Left renal cortex interstitium (tissue), 4 donors: Measurements from ENCODE around the gene ZFAND6. TPM values are rescaled to one million over a fixed set of nuclear protein-coding genes. Genes with fewer than 3 reads are reported as not detected.
"Not testable (repeated sequence)": the region's sequence is repeated elsewhere in the genome, so short reads cannot be mapped to it uniquely, and the experiment has no call there.

ENCODE experiments used
- DNase-seq, 4 donors: peaks; one replicate each; pipeline ENCODE4 v3.0.0-alpha.2; 2013; ENCODE audit warnings: low read depth in 4 of 4, low spot score in 2 of 4, missing footprints in 1 of 4
- polyA plus RNA-seq, 4 donors: library from polyadenylated mRNA; unstranded; fragments of 120-200 nt; gene quantifications; one replicate each; pipeline ENCODE4 v1.2.1, GENCODE V29; 2013; ENCODE audit not compliant: insufficient read length in 4 of 4

The ZFAND6 gene
- polyA plus RNA-seq, 4 donors = 108 to 133 (median 119) TPM

DNA sequence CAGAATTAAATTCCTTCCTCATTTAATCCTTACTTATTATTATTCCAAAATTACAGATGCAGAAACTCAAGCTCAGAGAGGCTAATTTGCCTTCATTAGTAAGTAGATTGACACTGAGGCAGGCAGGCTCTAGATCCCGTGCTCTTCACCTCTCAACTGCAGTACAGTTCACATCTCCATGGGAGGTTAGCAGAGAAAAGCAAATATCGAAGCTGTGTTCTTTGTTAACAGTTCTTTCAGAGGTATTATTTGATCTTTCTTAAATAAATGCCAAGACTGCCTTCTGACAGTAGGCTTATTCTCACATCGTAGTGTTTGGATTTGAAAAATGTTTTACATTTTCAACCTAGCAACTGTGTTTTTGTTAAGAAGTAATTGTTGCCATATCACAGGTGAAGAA, 77.4 kb downstream of the ZFAND6 start:
- no peak for DNase-seq

DNA sequence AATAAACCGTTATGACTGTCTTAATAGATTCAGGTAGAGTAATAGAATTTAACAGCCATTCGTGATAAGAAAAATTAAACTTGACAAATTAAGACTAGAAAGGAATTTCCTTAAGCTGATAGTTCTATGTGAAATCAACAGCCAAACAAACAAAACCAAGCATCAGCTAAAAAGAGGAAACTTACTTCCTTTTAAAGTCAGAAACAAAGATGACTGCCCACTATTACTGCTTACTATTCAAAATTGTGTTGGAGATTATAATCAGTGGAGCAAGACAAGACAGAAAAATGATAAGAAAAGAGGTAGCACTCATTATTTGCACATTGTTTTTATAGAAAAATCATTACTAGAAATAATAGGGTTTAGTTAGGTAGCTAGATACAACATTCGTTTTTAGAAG, 79.5 kb downstream of the ZFAND6 start:
- DNase-seq = no peak

DNA sequence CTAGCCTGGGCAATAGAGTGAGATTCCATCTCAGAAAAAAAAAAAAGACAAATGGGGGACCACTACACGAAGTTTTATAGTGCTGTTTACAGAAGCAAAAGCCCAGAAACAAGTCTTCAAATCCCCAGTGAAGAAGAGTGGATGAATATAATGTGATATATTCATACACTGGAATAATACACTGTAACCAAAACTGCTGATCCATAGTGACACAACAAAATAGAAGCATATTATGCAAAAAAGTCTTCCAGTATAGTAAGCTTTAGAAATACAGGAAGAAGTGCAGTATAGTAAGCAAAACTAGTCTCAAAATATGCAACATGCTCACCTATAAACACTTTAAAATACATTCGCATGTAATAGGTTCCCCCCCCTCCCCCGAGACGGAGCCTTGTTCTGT, 81.4 kb downstream of the ZFAND6 start:
- DNase-seq = no peak

DNA sequence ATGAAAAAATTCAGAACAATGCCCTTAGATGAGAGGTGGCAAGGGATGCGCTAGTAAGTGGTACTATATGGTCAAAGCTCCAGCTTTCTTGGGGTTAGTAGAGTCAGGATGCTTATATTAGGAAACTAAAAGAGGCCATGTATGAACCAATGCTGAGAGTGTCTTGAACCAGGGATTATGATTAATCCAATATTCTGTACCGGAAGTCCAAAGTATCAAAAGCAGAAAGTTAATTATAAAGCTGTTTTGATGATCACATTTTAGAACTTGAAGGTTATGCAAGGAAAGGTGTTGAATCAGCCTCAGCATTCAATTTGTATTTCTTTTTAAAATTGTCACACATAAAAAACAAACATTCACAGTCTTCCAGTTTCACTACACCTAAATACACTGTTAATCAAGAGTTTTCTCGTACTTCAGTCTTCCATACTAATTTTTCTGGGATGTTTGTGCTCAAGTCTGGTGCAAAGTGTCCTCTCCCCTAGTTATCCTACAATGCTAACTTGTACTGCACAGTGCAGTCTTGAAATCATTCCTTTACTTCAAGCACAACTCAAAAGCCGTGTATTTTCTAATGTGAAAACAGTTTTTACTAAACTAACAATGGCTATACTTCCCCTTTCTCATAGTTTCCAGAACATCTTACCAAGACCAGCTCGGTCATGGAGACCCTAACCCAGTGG, 82.6 kb downstream of the ZFAND6 start:
- no peak for DNase-seq

DNA sequence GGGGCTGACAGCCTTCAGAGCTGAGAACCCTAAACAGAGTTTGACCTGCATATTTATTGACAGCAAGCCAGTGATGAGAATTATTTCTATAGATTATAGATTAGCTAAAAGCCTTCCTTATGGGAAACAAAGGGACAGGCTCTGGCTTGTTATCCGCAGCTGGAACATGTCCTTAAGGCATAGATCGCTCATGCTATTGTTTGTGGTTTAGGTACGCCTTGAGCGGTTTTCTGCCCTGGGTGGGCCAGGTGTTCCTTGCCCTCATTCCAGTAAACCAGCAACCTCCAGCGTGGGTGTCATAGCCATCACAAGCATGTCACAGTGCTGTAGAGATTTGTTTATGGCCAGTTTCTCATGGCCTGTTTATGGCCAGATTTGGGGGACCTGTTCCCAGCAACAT, 83.2 kb downstream of the ZFAND6 start:
- DNase-seq = no peak

DNA sequence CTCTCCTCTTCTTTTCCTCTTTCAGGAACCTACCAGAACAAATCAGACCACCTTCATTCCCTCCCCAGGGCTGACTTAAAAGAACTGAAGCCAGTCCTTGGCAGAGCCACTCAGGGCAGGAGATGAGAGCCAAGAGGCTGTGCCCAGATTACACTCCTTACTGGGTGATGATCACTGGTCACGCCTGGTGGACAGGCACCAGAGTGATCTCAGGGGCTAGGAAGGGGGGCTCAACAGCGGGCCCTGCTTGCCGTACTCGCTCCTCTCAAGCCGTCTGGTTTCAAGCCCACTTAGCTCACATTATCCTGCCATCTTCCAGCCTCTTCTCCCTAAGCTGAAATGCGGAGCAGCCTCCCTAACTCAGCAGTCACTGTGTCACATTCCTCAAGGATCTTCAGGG, 91.7 kb downstream of the ZFAND6 start:
- DNase-seq = no peak

DNA sequence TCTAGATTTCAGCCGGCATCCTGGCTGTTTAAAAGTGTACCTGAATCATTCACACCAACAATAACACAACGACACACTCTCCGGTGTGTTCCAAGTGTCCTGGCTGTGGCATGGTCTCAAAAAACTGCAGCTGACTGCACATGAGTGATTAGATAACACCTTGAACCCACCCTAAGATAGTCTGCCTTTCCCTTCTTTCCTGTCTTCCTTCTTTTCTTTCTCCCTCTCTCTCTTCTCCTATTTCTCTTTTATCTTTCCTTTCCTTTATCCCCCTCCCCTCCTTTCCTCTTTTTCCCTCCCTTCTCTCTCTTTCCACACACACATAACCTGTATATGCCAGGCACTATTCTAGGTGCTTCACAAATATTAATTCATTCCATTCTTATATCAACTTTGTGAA, 92.1 kb downstream of the ZFAND6 start:
- DNase-seq = no peak

DNA sequence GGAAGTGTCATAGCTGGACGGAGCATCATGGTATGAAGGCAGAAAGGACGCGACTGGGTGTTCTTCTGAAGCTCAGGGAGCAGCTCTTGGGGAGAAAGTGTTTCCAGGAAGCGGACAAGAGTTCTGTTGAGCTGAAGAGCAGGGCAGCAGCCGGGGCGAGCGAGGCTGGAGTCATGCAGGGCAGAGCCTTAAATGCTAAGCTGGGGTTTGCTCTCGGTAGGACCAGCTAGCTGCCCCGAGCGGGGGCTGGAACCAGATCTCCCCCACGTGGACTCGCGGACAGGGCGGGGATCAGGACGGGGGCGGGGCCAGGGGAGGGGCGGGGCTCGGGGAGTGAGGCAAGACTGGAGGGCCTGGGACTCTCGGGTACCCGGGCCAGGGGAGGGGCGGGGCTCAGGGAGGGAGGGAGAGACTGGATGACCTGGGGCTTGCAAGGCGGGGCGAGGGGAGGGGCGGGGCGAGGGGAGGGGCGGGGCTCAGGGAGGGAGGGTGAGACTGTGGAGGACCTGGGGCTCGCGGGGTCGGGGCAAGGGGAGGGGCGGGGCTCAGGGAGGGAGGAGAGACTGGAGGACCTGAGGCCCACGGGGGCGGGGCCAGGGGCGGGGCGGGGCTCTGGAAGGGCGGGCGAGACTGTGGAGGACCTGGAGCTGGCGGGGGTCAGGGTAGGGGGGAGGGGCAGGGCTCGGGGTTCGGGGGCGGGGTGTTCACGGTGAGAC, 92.9 kb downstream of the ZFAND6 start:
- peak; percentile 27 to 84 (median 57) for DNase-seq

DNA sequence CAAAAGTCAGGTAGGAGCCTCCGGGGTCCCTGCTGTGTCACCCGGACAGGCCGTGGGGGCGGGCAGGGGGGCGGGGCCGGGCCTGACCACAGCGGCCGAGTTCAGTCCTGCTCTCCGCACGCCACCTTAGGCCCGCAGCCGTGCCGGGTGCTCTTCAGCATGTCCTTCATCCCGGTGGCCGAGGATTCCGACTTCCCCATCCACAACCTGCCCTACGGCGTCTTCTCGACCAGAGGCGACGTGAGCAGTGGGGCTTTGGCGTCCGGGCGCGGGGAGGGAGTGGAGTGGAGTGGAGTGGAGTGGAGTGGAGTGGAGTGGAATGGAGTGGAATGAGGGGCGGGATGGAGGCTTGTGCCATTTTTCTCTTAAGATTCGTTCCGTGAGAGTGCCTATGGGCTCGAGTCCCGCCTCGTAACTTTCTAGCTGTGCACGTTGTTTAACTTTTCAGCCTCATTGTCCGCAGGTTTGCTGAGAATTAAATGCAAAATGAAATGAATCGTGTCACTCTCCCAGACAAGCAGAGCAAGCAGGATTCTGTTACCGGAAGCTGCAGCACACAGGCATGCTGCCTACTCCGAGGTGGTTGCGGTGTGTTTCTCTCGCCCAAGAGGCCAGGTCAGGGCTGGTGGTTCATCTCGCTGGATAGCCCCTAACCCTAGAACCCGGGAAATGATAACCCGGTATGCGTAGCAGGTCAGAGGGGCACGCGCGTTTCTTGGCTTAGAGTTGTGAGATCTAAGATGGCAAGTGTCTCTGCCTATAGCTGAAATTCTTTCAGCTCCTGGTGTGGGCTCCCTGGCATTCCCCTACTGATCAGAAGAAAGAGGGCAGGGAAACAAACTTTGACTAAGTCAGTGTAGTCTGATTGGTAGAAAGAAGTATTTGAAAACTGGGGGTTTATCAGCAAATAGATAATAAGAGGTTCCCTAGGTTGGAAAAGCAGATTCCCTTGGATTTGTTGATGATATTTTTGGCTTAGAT, 93.7 kb downstream of the ZFAND6 start, which contains the start of gene FAH:
FAH (plus strand) TSS at position 104 of the 981 bp plus-strand sequence; CDS start at position 160, 56 bp downstream.
- DNase-seq = peak in 2 of 4 donors; percentile 24 to 26

DNA sequence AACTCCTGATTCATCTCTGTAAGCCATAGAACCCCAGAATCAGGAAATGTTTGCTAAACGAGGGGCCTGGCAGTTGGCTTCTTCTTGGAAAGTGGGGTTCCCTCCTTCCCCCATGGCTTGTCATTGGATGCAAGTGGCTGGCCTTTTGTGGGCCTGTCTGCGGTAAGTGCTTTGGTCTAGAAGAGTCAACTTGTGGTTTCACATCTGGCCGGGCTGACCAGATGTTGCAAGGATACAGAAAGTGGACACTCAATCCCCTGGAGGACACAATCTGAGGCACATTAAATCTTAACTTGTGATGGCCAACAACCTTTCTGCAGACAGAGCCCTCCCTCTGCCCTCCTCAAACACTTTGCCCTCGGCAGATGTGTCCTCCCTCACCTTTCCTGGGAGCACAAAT, 94.4 kb downstream of the ZFAND6 start:
- no peak for DNase-seq

DNA sequence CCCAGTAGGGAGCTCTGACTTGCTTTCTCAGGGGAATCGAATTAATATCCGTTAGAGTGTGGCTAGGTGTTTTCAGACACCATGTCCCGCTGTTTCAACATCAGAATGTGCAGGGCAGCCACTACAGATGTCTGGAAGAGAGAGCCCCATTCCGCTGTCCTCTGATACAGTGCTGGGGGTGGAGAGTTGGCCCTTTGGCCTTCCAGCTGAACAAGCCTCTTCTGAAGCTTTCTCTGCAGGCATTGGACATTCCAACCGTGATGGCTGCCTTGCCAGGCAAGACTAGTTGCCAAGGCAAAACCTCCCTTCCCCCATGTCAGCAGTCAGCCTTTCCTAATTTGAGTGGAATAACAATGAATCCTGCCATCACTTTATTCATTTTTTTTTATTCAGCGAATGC, 94.9 kb downstream of the ZFAND6 start:
- no peak for DNase-seq

DNA sequence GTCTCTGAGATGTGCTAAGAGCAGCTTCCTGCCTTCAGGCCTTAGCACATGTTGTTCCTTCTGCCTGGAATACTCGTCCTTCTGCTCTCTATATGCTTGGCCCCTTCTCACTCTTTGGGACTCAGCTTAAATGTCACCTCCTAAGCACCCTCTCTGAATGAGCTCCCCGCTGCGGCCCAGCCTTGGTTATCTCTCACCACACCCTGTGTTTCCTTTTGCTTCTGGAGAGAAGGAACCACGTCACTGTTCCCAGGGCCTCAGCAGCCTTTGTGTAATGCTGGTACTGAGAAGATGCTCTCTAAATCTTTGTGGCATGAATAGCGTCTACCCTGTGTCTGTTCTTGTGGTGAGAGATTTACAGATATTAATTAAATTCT, 95.5 kb downstream of the ZFAND6 start:
- no peak for DNase-seq

DNA sequence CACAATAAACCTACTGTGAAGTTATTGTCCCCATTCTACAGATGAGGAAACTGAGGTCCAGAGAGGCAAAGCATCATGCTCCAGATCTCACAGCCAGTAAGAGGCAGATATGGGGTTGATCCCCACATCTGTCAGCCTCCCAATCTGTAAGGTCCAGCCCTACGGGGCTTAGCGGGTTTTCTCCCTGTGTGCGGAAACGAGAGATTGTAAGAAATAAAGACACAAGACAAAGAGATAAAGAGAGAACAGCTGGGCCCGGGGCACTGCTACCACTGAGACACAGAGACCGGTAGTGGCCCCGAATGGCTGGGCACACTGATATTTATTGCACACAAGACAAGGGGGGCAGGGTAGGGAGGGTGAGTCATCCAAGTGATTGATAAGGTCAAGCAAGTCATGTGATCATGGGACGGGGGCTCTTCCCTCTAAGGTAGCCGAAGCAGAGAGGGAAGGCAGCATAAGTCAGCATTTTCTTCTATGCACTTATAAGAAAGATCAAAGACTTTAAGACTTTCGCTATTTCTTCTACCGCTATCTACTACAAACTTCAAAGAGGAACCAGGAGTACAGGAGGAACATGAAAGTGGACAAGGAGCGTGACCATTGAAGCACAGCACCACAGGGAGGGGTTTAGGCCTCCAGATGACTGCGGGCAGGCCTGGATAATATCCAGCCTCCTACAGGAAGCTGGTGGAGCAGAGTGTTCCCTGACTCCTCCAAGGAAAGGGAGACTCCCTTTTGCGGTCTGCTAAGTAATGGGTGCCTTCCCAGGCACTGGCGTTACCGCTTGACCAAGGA, 96.1 kb downstream of the ZFAND6 start:
- not testable (repeated sequence) for DNase-seq

DNA sequence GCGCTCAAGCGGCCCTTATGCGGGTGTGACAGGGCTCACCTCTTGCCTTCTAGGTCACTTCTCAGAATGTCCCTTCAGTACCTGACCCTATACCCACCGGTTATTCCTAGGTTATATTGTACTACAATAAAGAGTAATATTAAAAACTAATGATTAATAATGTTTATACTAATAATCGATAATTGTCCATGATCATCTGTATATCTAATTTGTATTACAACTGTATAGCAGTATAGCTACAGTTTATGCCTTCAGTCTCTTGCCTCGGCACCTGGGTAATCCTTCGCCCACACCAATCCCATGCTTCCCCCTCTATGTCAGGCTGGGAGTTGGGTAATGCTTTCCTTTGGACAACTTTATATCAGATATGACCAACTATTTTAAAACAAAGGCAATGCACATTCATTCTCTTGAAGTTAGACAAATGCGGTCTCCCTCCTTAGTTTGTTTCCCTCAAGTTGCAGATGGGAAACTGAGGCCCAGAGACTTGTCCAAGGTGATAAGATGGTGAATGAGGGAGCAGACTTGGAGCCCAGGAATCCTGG, 96.8 kb downstream of the ZFAND6 start:
- no peak for DNase-seq

DNA sequence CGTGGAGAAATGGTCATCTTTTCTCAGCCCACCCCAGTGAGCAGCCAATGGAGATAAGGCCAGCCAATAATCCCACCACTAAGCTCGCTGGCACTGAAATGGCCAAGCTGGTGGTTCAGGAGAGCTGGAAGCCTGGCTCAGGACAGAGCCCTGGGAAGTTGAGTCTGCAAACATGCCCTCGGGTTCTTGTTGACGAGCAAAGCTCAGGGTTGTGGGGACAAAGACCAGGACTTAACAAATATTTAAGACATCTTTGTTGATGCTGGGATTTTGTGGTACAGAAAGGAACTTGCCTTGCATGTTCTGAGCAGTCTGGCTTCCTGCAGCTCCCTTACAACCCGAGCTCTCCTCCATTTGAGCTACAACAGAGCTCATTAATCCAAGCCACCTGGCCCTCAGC, 97.7 kb downstream of the ZFAND6 start:
- no peak for DNase-seq

DNA sequence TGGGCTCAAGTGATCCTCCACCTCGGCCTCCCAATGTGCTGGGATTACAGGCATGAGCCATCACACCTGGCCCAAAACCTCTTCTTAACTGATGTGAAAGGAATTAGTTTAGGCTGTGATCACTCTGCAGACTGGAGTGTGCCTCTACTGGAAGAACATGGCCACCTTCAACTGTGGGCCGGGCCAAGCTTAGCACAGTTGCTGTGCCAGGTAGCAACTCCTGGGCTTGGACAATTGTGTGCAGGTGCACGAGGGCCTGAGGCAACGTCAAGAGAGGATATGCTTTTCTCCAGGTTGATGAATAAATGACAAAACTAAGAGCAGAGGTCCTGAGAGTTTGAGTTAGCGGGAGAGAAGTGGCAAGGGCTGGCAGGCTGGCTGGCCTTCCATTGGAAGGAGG, 99.8 kb downstream of the ZFAND6 start:
- DNase-seq = no peak

DNA sequence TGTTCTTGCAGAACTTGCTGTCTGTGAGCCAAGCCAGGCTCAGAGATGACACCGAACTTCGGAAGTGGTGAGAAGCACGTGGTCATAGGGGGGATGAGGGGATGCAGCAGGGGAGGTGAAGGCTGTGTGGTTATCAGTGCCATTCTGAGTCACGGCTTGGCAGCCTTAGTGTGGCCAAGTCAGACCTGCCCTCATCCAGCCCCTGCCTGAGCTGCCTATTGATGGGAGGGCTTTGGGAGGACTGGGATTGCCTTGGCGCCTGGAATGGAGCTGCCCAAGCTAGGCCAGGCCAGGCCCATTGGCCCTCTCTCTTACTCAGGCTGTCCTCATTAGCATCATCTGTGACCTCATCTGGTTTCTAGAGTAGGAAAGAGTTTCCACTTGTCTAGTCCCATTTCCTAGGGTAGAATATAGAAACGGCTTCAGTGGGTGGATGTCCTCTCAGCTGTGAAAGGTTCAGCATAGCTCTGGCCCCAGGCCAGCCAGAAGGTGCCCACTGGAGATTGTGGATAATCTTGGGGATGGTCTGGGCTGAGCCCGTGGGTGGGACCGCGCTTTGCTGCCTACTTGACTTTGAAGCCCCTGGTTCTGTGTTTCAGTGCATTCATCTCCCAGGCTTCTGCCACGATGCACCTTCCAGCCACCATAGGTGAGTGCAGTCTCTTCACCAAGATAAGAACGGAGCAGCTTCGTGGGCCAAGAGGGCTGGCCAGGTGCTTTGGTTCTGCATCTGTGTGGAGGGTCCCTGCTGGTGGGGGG, 100.5 kb downstream of the ZFAND6 start:
- no peak for DNase-seq

DNA sequence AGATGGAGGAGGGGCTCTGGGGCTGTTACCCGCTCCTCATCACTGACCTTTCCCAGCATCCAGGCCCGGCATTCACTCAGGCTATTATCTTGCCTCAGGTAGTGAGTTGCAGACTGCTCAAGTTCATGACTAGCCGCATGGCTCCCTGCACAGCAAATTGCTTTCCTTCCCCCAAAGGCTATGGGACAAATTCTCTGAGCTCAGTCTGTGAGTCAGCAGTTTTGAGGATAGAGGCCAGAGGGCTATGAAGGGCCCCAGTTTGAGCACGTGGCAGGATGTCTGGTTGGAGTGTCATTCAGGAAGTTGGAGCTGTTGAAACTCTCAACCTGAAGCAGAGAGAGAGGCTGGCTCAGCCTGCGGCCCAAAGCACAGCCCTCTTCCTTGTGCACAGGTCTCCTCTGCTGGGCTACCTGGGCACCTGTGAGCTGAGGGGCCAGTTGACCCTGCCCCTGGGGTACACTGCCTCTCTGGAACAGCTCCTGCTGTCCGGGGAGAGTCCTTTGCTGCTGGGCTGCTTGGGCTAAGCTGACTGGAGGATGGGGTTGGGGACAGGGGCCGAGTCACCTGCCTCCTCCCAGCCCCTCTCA, 101.2 kb downstream of the ZFAND6 start:
- no peak for DNase-seq

DNA sequence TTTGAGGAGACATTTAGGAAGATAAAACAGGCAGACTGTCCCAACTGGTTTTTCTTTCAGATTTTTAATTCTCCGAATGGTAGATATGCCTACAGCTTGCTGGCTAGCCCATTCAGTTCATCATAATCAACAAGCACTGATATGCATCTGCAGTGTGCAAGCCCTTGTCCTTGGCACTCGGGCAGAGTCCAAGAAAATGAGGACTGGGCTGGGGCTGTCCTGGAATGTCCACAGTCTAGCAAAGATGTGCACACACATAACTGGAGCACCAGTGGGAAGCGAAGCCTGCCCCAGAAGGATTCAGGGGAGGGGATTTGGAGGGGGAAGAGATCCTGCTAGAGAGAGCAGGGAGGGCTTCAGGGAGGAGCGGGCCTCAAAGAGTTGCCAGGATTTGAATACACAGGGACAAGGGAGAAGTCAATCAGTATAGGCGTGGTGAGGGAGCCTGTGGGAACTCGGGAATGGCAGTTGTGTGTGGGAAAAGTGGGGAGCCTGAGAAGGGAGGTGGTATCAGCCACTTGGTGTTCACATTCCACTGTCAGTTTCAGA, 102.1 kb downstream of the ZFAND6 start:
- no peak for DNase-seq
